ENCODE measurements around the gene HSD11B2.

The HSD11B2 gene

DNA sequence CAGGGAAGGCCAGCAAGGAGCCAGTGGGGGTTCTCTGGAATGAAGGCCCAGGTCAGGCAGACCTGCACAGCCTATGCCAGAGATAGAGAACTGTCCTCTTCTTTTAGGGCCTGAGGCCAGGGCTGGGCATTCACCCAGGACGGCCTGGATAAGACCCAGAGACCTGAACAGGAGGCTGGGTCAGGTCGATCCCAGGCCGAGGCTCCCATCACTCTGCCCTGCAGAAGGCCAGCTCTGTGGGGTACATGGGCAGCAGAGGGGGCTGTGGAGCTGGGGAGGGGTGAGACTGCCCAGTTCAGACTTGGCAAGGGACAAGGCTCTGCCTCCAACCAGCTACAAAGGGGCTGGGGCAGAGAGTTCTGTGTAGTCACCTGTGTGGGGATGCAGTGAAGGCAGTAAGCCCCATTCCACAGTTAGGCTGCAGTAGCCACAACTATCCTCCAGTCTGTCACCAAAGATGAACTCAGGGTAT lies 14.6 kb downstream of the HSD11B2 start:
- intact Hi-C loops (cut with DNase I): no loop called here
- no peak for DNase-seq

GRCh38 chr16:67445913-67446907 lies 15.3 kb downstream of the HSD11B2 start:
- intact Hi-C loops (cut with DNase I): no loop called here
- DNase-seq: peak in 1 of 42 donors; percentile 29

DNA sequence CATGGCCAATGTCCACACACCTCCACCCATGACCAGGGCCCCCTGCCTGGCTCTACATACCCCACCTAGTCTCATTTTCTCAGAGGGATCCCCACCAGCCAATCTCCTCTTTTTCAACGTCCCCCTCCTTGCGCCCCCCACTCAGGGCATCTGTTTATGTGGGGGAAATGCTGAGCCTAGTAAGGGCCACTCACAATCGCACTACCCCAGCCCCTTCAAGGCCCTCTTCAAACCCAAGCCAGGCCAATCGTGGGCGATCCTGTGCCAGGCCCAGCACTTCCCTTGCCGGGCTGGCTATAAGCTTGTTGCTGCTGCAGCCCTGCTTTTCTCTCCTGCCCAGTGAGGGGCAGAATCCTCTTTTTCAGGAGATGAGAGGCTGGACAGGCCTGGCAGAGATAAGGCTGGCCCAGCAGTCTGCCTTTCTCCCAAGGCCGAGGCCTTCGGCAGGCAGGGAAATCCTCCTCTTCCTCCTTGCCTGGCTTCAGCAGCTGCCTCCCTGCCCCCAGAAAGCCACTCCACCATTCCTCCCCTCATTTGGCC lies 16.1 kb downstream of the HSD11B2 start:
- no peak for DNase-seq
- intact Hi-C loops (cut with DNase I): no loop called here

DNA sequence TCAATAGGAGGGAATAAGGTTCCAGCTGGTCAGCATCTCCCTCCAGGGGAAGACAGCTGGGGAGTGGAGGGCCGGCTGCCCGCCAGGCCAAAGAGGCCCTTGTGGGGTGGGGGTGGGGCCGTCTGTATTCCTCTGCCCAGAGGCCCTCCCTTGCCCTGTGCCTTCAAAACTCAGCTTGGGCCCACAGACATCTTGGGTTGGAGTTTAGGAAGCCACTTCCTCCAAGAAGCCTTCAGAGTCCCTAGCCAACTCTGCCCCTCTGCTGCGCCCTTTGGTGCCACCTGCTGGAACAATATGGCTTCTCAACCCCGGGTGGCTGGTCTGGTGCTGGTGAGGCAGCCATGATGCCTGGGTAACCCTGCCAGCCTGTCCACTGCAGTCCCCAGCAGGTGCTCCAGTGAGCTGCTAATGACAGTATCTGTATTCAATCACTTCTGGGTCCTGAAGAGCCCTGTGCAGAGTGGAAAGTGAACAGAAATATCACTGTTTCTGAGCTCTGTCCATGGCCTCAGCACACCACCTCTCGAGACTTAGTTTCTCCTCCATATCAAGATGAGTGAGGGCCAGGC lies 16.7 kb downstream of the HSD11B2 start:
- intact Hi-C loops (cut with DNase I): no loop called here

DNA sequence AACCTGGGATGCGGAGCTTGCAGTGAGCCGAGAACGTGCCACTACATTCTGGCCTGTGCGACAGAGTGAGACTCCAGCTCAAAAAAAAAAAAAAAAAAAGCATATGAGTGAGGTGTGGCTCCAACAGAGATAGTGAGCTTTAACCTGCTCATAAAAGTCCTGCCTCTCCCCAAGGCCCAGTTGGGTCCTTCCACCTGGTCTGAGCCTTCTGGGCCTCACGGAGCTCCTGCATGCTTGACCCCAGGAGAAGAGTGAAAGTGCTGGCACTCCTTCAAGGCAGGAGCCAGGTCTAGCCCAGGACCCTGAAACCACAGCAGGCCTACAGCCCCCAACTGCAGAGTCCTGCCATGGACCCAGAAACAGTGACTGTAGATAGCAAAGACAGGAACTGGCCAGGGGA lies 17.7 kb downstream of the HSD11B2 start:
- intact Hi-C loops (cut with DNase I): no loop called here
- no peak for DNase-seq

More for the DNA sequence above, 16.7 kb downstream of the HSD11B2 start:
- peak in 16 of 42 donors; percentile 19 to 73 (median 40) for DNase-seq

- DNase-seq: no peak
- intact Hi-C loops (cut with DNase I): no loop called here
Observed at GRCh38 chr16:67449336-67449735, 18.4 kb downstream of the HSD11B2 start.

- DNase-seq: no peak
Observed at GRCh38 chr16:67449739-67450138, 18.8 kb downstream of the HSD11B2 start.

DNA sequence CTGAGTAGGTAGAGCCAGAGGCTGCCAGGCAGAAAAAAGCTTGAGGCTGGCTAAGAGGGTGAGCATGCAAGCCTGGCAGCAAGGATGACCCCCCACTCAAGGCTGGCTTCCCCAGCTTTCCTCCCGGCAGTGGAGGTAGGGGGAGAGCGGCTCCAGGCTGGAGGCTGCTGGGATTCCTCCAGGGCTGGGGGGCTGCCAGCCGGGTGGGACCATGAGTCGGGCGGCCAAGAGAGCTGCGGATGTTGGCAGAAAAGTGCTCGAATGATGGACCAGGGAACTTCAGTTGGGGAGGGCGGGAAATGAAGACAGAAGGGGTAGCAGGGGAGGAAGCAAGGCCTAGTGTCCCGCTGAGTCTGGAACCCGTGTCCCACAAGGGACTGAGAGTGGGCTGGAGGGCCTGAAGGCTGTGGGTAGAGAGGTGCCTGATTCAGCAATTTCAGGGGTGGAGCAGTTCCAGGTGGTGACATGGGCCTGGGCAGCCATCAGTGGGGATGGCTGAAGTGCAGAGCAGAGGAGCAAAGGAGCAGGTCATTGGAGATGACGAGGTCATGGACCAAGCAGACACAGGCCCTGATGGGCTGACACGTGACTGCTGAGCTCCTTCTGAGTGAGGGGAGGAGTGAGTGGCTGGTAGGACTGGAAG lies 20.3 kb downstream of the HSD11B2 start:
- intact Hi-C loops (cut with DNase I): no loop called here
- peak in 6 of 42 donors; percentile 28 to 60 (median 34) for DNase-seq

More at GRCh38 chr16:67449739-67450138, 18.8 kb downstream of the HSD11B2 start:
- intact Hi-C loops (cut with DNase I): no loop called here

- DNase-seq: no peak
- intact Hi-C loops (cut with DNase I): no loop called here
Observed at GRCh38 chr16:67451704-67452435, 20.9 kb downstream of the HSD11B2 start.

DNA sequence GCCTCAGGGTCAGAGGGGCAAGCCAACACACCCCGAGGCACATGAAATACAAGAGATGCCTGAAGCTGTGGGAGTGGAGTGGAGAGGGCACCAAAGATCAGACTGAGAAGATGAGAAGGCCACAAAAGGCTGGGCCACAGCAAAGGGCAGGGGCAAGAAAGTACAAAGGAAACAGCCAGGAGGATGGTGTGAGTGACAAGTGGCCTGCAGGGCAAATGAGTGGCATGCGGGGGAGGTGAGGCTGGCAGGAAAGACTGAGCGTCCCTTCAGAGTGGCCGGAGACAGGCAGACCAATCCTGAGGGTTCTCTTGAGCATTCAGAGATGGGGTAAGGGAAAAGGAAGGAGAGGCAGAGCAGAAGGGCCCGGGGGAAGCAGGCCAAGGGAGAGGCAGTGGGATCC lies 23.2 kb downstream of the HSD11B2 start:
- intact Hi-C loops (cut with DNase I): no loop called here
- no peak for DNase-seq

GRCh38 chr16:67454852-67455251 lies 23.9 kb downstream of the HSD11B2 start:
- DNase-seq: no peak

DNA sequence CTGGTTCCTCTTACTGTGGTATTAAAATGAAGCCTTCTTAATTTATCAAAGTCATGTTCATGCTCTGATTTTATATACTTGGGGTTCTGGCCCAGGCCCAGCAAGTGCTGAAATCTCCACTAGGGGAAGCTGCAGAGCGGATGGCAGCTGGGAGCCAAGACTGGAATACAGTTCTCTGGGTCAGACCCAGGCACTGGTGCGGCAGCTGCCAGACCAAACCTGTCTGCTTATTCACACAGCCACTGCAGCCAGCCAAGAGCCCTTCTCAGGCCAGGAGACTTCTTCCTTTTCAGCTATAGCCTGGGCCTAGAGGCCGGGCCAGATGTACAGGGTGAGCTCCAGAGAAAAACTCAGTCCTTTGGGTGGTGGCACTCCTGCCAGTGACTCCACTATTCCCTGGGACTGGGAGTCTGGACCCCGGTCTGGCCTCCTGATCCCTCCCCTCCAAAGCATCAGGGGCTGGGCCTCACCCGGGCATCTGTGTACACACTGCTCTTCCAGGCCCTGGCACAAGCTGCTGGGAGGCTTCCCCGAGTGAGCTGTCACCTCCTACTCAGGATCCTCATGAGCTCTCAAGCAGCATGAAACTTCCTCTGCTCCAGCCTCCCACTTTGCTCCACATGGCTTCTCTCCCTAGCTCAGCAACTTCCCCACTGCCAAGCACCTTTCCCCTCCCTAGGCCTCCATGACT lies 25.6 kb downstream of the HSD11B2 start:
- DNase-seq: peak; percentile 41 to 92 (median 70)
- intact Hi-C loops (cut with DNase I): no loop called here

More at GRCh38 chr16:67454852-67455251, 23.9 kb downstream of the HSD11B2 start:
- intact Hi-C loops (cut with DNase I): no loop called here

DNA sequence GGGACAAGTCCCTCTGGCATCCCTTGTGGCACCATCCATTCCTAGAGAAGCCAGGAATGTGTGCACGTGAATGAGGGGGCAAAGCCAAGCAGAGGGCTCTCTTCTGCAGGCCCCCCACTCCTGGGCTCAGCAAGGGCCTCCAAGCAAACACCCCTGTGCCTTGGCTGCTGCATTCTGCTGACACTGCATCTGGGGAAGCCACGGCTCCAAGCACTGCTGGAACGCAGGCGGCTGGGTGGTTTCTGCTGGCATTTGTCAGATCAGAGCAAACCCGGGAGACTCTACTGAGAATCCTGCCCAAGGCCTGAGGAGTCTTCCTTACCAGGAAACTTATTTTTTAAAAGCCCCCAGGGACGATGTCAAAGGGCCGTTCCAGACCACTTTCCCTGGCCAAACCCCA lies 26.7 kb downstream of the HSD11B2 start:
- intact Hi-C loops (cut with DNase I): no loop called here
- DNase-seq: peak in 6 of 42 donors; percentile 25 to 57 (median 41)

GRCh38 chr16:67458121-67458641 lies 27.3 kb downstream of the HSD11B2 start:
- intact Hi-C loops (cut with DNase I): no loop called here
- DNase-seq: peak in 11 of 42 donors; percentile 22 to 70 (median 45)

GRCh38 chr16:67459066-67459860 lies 28.3 kb downstream of the HSD11B2 start:
- intact Hi-C loops (cut with DNase I): no loop called here
- DNase-seq: peak in 15 of 42 donors; percentile 27 to 71 (median 50)

GRCh38 chr16:67459861-67460150 lies 28.9 kb downstream of the HSD11B2 start:
- intact Hi-C loops (cut with DNase I): loop anchor here (5.0 kb wide), 1 partner anchor 33 kb away; no protein-coding TSS in a partner anchor
- no peak for DNase-seq

DNA sequence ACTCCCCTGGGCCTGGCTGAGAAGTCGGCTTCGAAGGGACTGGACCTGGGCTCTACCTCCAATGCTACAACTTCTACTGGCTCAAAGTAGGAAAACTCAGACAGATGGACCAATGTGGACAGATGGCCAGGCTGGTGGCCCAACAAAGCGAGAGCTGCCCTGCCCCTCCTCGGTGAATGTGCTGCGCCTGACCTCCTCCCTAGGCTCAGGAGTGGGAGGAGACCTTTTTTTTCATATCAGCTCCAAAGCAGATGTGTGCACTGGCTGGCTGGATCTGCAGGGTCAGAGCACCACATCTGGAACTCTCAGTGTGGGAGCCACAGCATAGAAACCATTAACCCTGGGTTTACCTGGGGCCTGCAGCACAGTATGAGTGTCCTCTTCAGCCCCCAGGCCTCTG lies 29.2 kb downstream of the HSD11B2 start:
- intact Hi-C loops (cut with DNase I): loop anchor here (5.0 kb wide), 1 partner anchor 33 kb away; no protein-coding TSS in a partner anchor
- DNase-seq: no peak

Measured in head of caudate nucleus (tissue), 42 donors.